ENCODE measurements around the gene FGR.

Gene FGR

DNA sequence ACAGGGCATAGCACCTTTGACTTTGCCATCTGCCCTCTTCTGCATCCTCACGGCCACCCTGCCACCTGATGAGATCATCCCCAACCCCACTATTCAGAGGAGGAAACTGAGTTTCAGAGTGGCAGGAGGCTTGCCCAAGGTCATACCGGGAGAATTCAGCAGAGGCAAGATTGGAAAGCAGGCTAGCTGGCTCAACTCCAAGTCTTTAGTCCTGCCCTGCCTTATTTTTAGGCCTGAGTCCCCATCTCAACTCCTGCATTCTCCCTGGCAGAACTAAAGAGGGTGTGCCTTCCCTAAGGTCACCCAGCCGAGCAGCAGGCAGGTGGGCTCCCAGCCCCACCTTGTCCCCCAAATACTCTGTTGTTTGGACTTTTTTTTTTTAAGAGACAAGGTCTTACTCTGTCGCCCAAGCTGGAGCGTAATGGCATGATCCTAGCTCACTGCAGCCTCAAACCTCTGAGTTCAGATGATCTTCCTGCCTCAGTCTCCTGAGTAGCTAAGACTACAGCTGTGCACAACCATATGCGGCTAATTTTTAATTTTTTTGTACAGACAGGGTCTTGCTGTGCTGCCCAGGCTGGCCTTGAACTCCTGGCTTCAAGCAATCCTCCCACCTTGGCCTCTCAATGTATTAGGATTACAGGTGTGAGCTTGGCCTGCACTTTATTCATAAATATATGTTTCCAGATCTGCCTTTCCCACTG, 13.8 kb upstream of the FGR start:
- Mint-ChIP-seq H3K27ac (peak overlapping the region; percentile 90), H3K4me3 (no peak overlapping the region), H3K27me3 (ENCODE audit: low read depth, poor library complexity) (peaks cover 10% of the 10 kb centered on the region), H3K4me1 (peaks cover 28% of the 10 kb centered on the region), H3K9me3 (no peaks in the 10 kb centered on the region), H3K36me3 (ENCODE audit: low read depth) (no peaks in the 10 kb centered on the region)
- no peak for DNase-seq
- TF ChIP-seq, protein P1, sequence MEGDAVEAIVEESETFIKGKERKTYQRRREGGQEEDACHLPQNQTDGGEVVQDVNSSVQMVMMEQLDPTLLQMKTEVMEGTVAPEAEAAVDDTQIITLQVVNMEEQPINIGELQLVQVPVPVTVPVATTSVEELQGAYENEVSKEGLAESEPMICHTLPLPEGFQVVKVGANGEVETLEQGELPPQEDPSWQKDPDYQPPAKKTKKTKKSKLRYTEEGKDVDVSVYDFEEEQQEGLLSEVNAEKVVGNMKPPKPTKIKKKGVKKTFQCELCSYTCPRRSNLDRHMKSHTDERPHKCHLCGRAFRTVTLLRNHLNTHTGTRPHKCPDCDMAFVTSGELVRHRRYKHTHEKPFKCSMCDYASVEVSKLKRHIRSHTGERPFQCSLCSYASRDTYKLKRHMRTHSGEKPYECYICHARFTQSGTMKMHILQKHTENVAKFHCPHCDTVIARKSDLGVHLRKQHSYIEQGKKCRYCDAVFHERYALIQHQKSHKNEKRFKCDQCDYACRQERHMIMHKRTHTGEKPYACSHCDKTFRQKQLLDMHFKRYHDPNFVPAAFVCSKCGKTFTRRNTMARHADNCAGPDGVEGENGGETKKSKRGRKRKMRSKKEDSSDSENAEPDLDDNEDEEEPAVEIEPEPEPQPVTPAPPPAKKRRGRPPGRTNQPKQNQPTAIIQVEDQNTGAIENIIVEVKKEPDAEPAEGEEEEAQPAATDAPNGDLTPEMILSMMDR (IDR thresholded peaks at IDR 0.05): no peak

DNA sequence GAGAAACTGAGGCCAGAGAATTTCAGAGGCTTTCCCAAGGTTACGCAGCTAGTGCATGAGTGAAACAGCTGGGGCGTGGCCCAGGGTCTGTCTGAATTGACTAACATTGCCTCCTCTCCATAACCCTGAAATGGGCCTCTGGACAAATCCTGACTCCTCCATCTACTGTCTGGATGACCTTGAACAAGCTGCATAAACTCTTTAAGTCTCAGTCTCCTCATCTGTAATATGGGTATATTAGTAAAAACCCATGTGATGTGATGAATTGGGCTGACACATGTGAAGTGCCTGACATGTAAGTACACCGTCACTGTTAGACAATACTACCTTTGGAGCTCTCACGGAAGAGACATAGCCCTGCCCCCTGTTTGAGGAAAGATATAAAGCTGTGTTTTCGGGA, 12.3 kb upstream of the FGR start:
- Mint-ChIP-seq H3K4me3 (no peak overlapping the region), H3K27me3 (ENCODE audit: low read depth, poor library complexity) (peaks cover 10% of the 10 kb centered on the region), H3K4me1 (peaks cover 31% of the 10 kb centered on the region), H3K27ac (no peak overlapping the region), H3K36me3 (ENCODE audit: low read depth) (no peaks in the 10 kb centered on the region), H3K9me3 (no peaks in the 10 kb centered on the region)
- TF ChIP-seq, protein P1 (IDR thresholded peaks at IDR 0.05): no peak
- DNase-seq: no peak

DNA sequence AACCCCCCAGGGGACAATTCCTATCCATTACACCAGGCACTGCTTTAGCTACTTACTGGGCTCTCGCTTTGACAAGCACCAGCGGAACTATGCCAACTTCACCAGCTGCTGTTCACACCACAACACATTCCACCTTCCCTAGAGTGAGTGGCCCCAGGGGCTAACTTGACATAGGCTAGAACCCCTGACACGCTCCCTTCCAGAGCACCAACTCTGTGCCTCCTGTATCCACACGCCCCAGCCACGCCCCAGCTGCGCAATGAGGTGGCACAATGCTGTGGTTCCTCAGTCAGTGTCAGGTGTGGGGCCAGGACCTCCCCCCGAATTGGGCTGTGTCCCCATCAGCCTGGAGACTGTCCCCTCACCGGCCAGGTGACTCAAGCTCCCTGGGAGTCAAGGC, 11.7 kb upstream of the FGR start:
- Mint-ChIP-seq H3K9me3 (no peaks in the 10 kb centered on the region), H3K4me3 (no peak overlapping the region), H3K27me3 (ENCODE audit: low read depth, poor library complexity) (peaks cover 10% of the 10 kb centered on the region), H3K27ac (no peak overlapping the region), H3K4me1 (peaks cover 26% of the 10 kb centered on the region), H3K36me3 (ENCODE audit: low read depth) (no peaks in the 10 kb centered on the region)
- TF ChIP-seq, protein P1 (IDR thresholded peaks at IDR 0.05): no peak
- no peak for DNase-seq

DNA sequence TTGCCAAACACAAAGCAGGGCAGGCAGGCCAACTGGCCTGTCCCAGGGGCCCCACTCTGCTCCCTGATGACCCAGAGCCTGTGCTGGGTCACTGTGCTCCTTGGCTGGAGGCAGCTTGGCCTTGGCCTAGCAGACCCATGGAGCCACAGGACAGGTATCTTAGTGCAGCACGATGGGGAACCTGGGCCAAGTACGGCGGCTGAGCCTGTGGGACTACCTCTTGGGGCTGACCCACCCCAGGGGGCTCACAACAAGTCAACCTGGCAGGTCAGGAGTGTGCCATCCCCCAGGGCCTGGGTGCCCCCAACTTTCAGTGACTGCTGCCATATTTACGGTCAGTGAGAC, 10.1 kb upstream of the FGR start:
- TF ChIP-seq, protein P1 (IDR thresholded peaks at IDR 0.05): no peak
- DNase-seq: no peak
- no peak overlapping the region for H3K4me3 Mint-ChIP-seq
- peaks cover 14% of the 10 kb centered on the region for H3K27me3 Mint-ChIP-seq (ENCODE audit: low read depth, poor library complexity)
- H3K27ac Mint-ChIP-seq: peak overlapping the region; percentile 81
- peaks cover 12% of the 10 kb centered on the region for H3K4me1 Mint-ChIP-seq
- no peaks in the 10 kb centered on the region for H3K9me3 Mint-ChIP-seq
- H3K36me3 Mint-ChIP-seq (ENCODE audit: low read depth): no peaks in the 10 kb centered on the region

DNA sequence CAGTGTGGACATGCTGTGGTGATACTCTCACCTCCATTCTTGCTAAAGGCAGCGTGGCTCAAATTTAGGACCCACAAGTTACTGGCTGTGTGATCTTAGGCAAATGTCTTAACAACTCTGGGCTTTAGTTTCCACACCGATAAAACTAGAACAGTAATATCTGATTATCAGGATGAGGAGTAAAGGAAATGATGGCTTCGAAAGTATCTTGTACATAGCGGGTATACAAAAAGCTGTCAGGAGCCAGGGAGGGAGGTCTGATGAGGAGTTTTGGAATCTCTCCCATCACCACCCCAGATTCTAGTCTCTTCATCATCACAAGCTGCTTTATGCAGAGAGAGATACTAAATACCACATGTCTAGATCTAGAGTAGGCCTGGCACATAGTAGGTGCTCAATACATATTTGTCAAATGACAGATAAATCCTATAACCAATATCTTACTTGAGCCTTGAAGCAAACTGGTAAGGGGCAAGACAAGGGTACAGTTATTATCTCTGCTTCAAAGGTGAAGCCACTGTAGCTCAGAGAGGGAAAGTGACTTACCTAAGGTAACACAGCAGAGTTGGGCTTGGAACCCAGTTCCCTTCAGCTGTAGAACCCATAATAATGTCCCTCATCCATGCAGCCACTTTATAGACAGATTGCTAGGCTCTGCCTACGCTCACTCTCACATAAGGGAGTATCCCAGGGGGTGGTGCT, 9.5 kb upstream of the FGR start:
- TF ChIP-seq, protein P1 (IDR thresholded peaks at IDR 0.05): no peak
- H3K4me3 Mint-ChIP-seq: no peak overlapping the region
- DNase-seq: no peak
- no peak overlapping the region for H3K27ac Mint-ChIP-seq
- H3K4me1 Mint-ChIP-seq: peaks cover 9% of the 10 kb centered on the region
- no peaks in the 10 kb centered on the region for H3K36me3 Mint-ChIP-seq (ENCODE audit: low read depth)
- H3K9me3 Mint-ChIP-seq: no peaks in the 10 kb centered on the region
- H3K27me3 Mint-ChIP-seq (ENCODE audit: low read depth, poor library complexity): peaks cover 16% of the 10 kb centered on the region
